Activated naive CD8-positive, alpha-beta T cell treated with anti-CD3 and anti-CD28 coated beads for 36 hours (primary cell): ENCODE results near the gene SYCP2L. TPM values are rescaled to one million over a fixed set of nuclear protein-coding genes. Genes with fewer than 3 reads are reported as not detected.
"Not testable (repeated sequence)": the region's sequence is repeated elsewhere in the genome, so short reads cannot be mapped to it uniquely, and the experiment has no call there.

Experiments used
- DNase-seq: peaks from one replicate; pipeline ENCODE4 v3.0.0; 2021
- H3K27ac Mint-ChIP-seq: one replicate; pipeline ENCODE4 v1.8.0; 2022; ENCODE audit warnings: mild to moderate bottlenecking, moderate library complexity, mixed read lengths
- H3K27me3 Mint-ChIP-seq: one replicate; pipeline ENCODE4 v1.8.0; 2022; ENCODE audit warnings: mild to moderate bottlenecking, mixed read lengths
- H3K36me3 Mint-ChIP-seq: one replicate; pipeline ENCODE4 v1.8.0; 2021; ENCODE audit warnings: mild to moderate bottlenecking, mixed read lengths
- H3K4me1 Mint-ChIP-seq: one replicate; pipeline ENCODE4 v1.8.0; 2021; ENCODE audit warnings: mixed read lengths
- H3K4me3 Mint-ChIP-seq: one replicate; pipeline ENCODE4 v1.8.0; 2022; ENCODE audit warnings: mild to moderate bottlenecking, moderate library complexity, mixed read lengths
- H3K9me3 Mint-ChIP-seq: one replicate; pipeline ENCODE4 v1.8.0; 2022; ENCODE audit warnings: mixed read lengths
- total RNA-seq, 2 experiments: library from RNA; stranded (reverse); gene quantifications; one replicate each; pipeline ENCODE4 v1.2.3, GENCODE V29; 2021

The SYCP2L gene
- total RNA-seq, 2 experiments from 2014 or later: not detected

- no peaks in the 10 kb centered on the region for H3K4me1 Mint-ChIP-seq
- H3K9me3 Mint-ChIP-seq: peaks cover 2% of the 10 kb centered on the region
- no peak overlapping the region for H3K4me3 Mint-ChIP-seq
- no peaks in the 10 kb centered on the region for H3K36me3 Mint-ChIP-seq
- no peak for DNase-seq
- H3K27me3 Mint-ChIP-seq: peaks cover 3% of the 10 kb centered on the region
- no peak overlapping the region for H3K27ac Mint-ChIP-seq
Observed at GRCh38 chr6:10993896-10994295, 107.0 kb downstream of the SYCP2L start.

- DNase-seq: no peak
- no peaks in the 10 kb centered on the region for H3K4me1 Mint-ChIP-seq
- no peak overlapping the region for H3K4me3 Mint-ChIP-seq
- peaks cover 5% of the 10 kb centered on the region for H3K27me3 Mint-ChIP-seq
- no peak overlapping the region for H3K27ac Mint-ChIP-seq
- H3K9me3 Mint-ChIP-seq: peaks cover 2% of the 10 kb centered on the region
- H3K36me3 Mint-ChIP-seq: no peaks in the 10 kb centered on the region
Observed at GRCh38 chr6:10995114-10995707, 108.4 kb downstream of the SYCP2L start.

GRCh38 chr6:10999994-11000393, 113.1 kb downstream of the SYCP2L start:
- DNase-seq: no peak
- peaks cover 2% of the 10 kb centered on the region for H3K9me3 Mint-ChIP-seq
- no peaks in the 10 kb centered on the region for H3K36me3 Mint-ChIP-seq
- H3K27me3 Mint-ChIP-seq: peaks cover 11% of the 10 kb centered on the region
- H3K27ac Mint-ChIP-seq: no peak overlapping the region
- H3K4me1 Mint-ChIP-seq: no peaks in the 10 kb centered on the region
- H3K4me3 Mint-ChIP-seq: no peak overlapping the region

- Mint-ChIP-seq H3K27ac (no peak overlapping the region), H3K4me1 (no peaks in the 10 kb centered on the region), H3K36me3 (no peaks in the 10 kb centered on the region), H3K9me3 (peaks cover 2% of the 10 kb centered on the region), H3K4me3 (no peak overlapping the region), H3K27me3 (peaks cover 11% of the 10 kb centered on the region)
- DNase-seq: no peak
Observed at GRCh38 chr6:11002176-11002575, 115.3 kb downstream of the SYCP2L start.

GRCh38 chr6:11003297-11003696, 116.4 kb downstream of the SYCP2L start:
- H3K4me3 Mint-ChIP-seq, H3K4me1 Mint-ChIP-seq, H3K36me3 Mint-ChIP-seq, H3K27ac Mint-ChIP-seq, H3K9me3 Mint-ChIP-seq, DNase-seq: not testable (repeated sequence)
- peaks cover 11% of the 10 kb centered on the region for H3K27me3 Mint-ChIP-seq

- Mint-ChIP-seq H3K4me3 (no peak overlapping the region), H3K27ac (no peak overlapping the region), H3K4me1 (no peaks in the 10 kb centered on the region), H3K27me3 (peaks cover 15% of the 10 kb centered on the region), H3K36me3 (no peaks in the 10 kb centered on the region), H3K9me3 (no peaks in the 10 kb centered on the region)
- DNase-seq: no peak
Observed at GRCh38 chr6:11006061-11006460, 119.2 kb downstream of the SYCP2L start.

GRCh38 chr6:11007715-11008608, 121.1 kb downstream of the SYCP2L start:
- H3K27ac Mint-ChIP-seq: no peak overlapping the region
- DNase-seq: no peak
- no peaks in the 10 kb centered on the region for H3K36me3 Mint-ChIP-seq
- peaks cover 15% of the 10 kb centered on the region for H3K27me3 Mint-ChIP-seq
- no peak overlapping the region for H3K4me3 Mint-ChIP-seq
- no peaks in the 10 kb centered on the region for H3K4me1 Mint-ChIP-seq
- no peaks in the 10 kb centered on the region for H3K9me3 Mint-ChIP-seq

GRCh38 chr6:11008821-11009220, 122.0 kb downstream of the SYCP2L start:
- no peak overlapping the region for H3K27ac Mint-ChIP-seq

GRCh38 chr6:11009353-11009752, 122.5 kb downstream of the SYCP2L start:
- no peaks in the 10 kb centered on the region for H3K4me1 Mint-ChIP-seq
- no peak overlapping the region for H3K4me3 Mint-ChIP-seq
- H3K36me3 Mint-ChIP-seq: no peaks in the 10 kb centered on the region
- H3K27ac Mint-ChIP-seq: no peak overlapping the region
- H3K9me3 Mint-ChIP-seq: no peaks in the 10 kb centered on the region
- DNase-seq: no peak
- peaks cover 9% of the 10 kb centered on the region for H3K27me3 Mint-ChIP-seq

More at GRCh38 chr6:11008821-11009220, 122.0 kb downstream of the SYCP2L start:
- Mint-ChIP-seq H3K4me1 (no peaks in the 10 kb centered on the region), H3K9me3 (no peaks in the 10 kb centered on the region), H3K27me3 (peaks cover 9% of the 10 kb centered on the region), H3K36me3 (no peaks in the 10 kb centered on the region), H3K4me3 (no peak overlapping the region)
- DNase-seq: no peak

GRCh38 chr6:11011787-11012234, 125.0 kb downstream of the SYCP2L start:
- H3K36me3 Mint-ChIP-seq: no peaks in the 10 kb centered on the region
- H3K4me1 Mint-ChIP-seq: no peaks in the 10 kb centered on the region
- H3K27me3 Mint-ChIP-seq: peaks cover 22% of the 10 kb centered on the region
- no peak overlapping the region for H3K27ac Mint-ChIP-seq
- no peak for DNase-seq
- no peak overlapping the region for H3K4me3 Mint-ChIP-seq
- no peaks in the 10 kb centered on the region for H3K9me3 Mint-ChIP-seq

- Mint-ChIP-seq H3K4me3 (no peak overlapping the region), H3K27me3 (peaks cover 22% of the 10 kb centered on the region), H3K27ac (no peak overlapping the region), H3K9me3 (no peaks in the 10 kb centered on the region), H3K4me1 (no peaks in the 10 kb centered on the region), H3K36me3 (no peaks in the 10 kb centered on the region)
- no peak for DNase-seq
Observed at GRCh38 chr6:11012295-11012754, 125.5 kb downstream of the SYCP2L start.

GRCh38 chr6:11012976-11013720, 126.3 kb downstream of the SYCP2L start:
- no peak for DNase-seq
- no peak overlapping the region for H3K27ac Mint-ChIP-seq
- H3K4me3 Mint-ChIP-seq: no peak overlapping the region
- no peaks in the 10 kb centered on the region for H3K9me3 Mint-ChIP-seq
- H3K36me3 Mint-ChIP-seq: no peaks in the 10 kb centered on the region
- H3K27me3 Mint-ChIP-seq: peaks cover 22% of the 10 kb centered on the region
- H3K4me1 Mint-ChIP-seq: no peaks in the 10 kb centered on the region

- DNase-seq: no peak
- no peak overlapping the region for H3K27ac Mint-ChIP-seq
- H3K36me3 Mint-ChIP-seq: no peaks in the 10 kb centered on the region
Observed at GRCh38 chr6:11013721-11014070, 126.8 kb downstream of the SYCP2L start.

GRCh38 chr6:11015102-11015501, 128.2 kb downstream of the SYCP2L start:
- no peak for DNase-seq
- Mint-ChIP-seq H3K36me3 (no peaks in the 10 kb centered on the region), H3K9me3 (no peaks in the 10 kb centered on the region), H3K4me3 (no peak overlapping the region), H3K27ac (no peak overlapping the region), H3K4me1 (no peaks in the 10 kb centered on the region), H3K27me3 (peaks cover 17% of the 10 kb centered on the region)

More at GRCh38 chr6:11013721-11014070, 126.8 kb downstream of the SYCP2L start:
- no peak overlapping the region for H3K4me3 Mint-ChIP-seq
- H3K27me3 Mint-ChIP-seq: peaks cover 25% of the 10 kb centered on the region
- no peaks in the 10 kb centered on the region for H3K4me1 Mint-ChIP-seq
- no peaks in the 10 kb centered on the region for H3K9me3 Mint-ChIP-seq

- Mint-ChIP-seq H3K9me3 (no peaks in the 10 kb centered on the region), H3K27ac (no peak overlapping the region), H3K4me3 (no peak overlapping the region), H3K36me3 (no peaks in the 10 kb centered on the region), H3K27me3 (peaks cover 24% of the 10 kb centered on the region), H3K4me1 (no peaks in the 10 kb centered on the region)
- DNase-seq: no peak
Observed at GRCh38 chr6:11016452-11016851, 129.6 kb downstream of the SYCP2L start.
